Peyer's patch (tissue), 4 donors: ENCODE data around the gene MTMR10. TPM values are rescaled to one million over a fixed set of nuclear protein-coding genes. Genes with fewer than 3 reads are reported as not detected.

Experiments used
- DNase-seq, 3 donors: peaks; one replicate each; pipeline ENCODE4 v3.0.0-alpha.2; 2017 to 2019
- H3K27ac ChIP-seq, 4 donors: fragments of 200-600 bp; sonication (generic); one replicate each; pipeline ENCODE4 v1.5.1; 2016 to 2019
- H3K27me3 ChIP-seq, 2 donors: fragments of 200-600 bp; sonication (generic); one replicate each; pipeline ENCODE4 v1.5.1; 2019
- H3K36me3 ChIP-seq, 3 donors: fragments of 200-600 bp; sonication (generic); one replicate each; pipeline ENCODE4 v1.5.1; 2016 to 2019
- H3K4me1 ChIP-seq, 4 donors: fragments of 200-600 bp; sonication (generic); one replicate each; pipeline ENCODE4 v1.5.1; 2016 to 2019
- H3K4me3 ChIP-seq, 4 donors: fragments of 200-600 bp; sonication (generic); 1 replicate in 3 of 4; 2 replicates in 1 of 4; pipeline ENCODE4 v1.5.1; 2016 to 2019; ENCODE audit warnings: mild to moderate bottlenecking in 1 of 4
- H3K9me3 ChIP-seq, 4 donors: fragments of 200-600 bp; sonication (generic); one replicate each; pipeline ENCODE4 v1.5.1; 2016 to 2019; ENCODE audit warnings: mild to moderate bottlenecking in 1 of 4
- POLR2A ChIP-seq, 2 donors: fragments of 450-650 bp; IDR thresholded peaks; one replicate each; pipeline ENCODE4 v1.5.1; 2017; ENCODE audit warnings: antibody characterized with exemption in 2 of 2, mild to moderate bottlenecking in 2 of 2, moderate library complexity in 2 of 2
- total RNA-seq, 4 donors: library from RNA; depleted of rRNA; stranded (reverse); fragments of >200 nt; gene quantifications; one replicate each; pipeline ENCODE4 v1.1.0, GENCODE V29; 2016
- TF ChIP-seq, protein P1 (sequence below), 6 experiments: fragments of 450-650 bp in 4 of 6; fragments of 200-600 bp in 2 of 6; sonication (generic) in 1 of 6; IDR thresholded peaks; one replicate each; pipeline ENCODE4 v1.5.1; 2017 to 2019; ENCODE audit warnings: antibody characterized with exemption in 6 of 6, mild to moderate bottlenecking in 3 of 6, moderate library complexity in 1 of 6

MTMR10 gene
- total RNA-seq, 4 donors from 2014 or later = 42.9 to 56.4 (median 48.9) TPM

DNA sequence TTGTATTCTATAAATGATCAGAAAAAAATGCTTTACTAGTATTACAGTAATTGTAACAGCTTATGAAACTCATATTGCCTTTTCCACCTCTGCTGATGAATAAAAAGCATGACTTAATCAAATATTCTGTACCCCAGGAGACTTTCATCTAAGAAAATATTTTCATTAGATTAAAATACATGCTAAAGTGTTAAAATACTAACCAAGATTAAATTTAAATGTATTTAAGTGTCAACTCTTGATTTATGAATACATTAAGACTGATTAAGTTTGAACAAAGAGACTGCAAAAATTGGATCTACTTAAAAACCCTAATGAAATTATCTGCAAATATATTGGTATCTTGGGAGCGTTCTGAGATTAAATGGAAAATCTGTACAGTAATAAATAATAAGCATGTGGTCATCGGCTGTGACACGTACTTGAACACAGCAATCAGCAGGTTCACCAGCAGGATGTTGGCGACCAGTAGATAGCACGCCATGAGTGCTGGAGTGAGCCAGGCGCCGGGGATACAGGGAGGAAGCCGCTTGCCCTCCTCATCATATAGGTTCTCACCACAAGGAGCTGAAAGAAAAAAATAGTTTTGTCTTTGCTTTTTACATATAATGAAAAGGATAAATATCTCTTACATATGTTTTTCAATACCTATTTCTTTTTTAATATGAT, 36.6 kb upstream of the MTMR10 start:
- Histone ChIP-seq H3K4me1 (no peaks in the 10 kb centered on the region), H3K4me3 (no peak overlapping the region), H3K9me3 (no peaks in the 10 kb centered on the region), H3K27me3 (no peaks in the 10 kb centered on the region), H3K36me3 (no peaks in the 10 kb centered on the region), H3K27ac (no peak overlapping the region)
- DNase-seq = no peak
- no peak for TF ChIP-seq POLR2A (IDR thresholded peaks at IDR 0.05)
- TF ChIP-seq, protein P1, sequence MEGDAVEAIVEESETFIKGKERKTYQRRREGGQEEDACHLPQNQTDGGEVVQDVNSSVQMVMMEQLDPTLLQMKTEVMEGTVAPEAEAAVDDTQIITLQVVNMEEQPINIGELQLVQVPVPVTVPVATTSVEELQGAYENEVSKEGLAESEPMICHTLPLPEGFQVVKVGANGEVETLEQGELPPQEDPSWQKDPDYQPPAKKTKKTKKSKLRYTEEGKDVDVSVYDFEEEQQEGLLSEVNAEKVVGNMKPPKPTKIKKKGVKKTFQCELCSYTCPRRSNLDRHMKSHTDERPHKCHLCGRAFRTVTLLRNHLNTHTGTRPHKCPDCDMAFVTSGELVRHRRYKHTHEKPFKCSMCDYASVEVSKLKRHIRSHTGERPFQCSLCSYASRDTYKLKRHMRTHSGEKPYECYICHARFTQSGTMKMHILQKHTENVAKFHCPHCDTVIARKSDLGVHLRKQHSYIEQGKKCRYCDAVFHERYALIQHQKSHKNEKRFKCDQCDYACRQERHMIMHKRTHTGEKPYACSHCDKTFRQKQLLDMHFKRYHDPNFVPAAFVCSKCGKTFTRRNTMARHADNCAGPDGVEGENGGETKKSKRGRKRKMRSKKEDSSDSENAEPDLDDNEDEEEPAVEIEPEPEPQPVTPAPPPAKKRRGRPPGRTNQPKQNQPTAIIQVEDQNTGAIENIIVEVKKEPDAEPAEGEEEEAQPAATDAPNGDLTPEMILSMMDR (IDR thresholded peaks at IDR 0.05) = no peak

DNA sequence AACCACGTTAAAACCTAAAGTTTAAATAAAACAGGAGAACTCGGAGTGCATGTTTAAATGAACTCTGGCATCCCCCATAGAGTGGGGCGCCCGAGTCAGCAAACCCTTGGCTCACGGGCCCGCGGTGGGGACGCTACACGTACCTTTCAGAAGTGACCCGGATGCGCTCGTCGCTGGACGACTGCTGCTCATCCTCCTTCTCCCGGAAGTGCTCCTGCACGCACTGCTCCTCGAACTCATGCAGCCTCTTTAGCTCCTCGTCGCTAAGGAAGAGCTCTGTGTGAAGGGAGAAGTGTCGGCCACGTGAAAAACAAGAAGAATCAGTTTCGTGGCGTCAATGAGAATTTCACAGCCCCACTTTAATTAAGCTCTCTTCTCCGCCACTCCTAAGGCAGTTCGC, 34.6 kb upstream of the MTMR10 start:
- H3K4me3 ChIP-seq = no peak overlapping the region
- no peaks in the 10 kb centered on the region for H3K27me3 ChIP-seq
- DNase-seq = no peak
- no peaks in the 10 kb centered on the region for H3K4me1 ChIP-seq
- no peaks in the 10 kb centered on the region for H3K36me3 ChIP-seq
- H3K27ac ChIP-seq = no peak overlapping the region
- no peaks in the 10 kb centered on the region for H3K9me3 ChIP-seq
- TF ChIP-seq, protein P1 (IDR thresholded peaks at IDR 0.05) = no peak
- TF ChIP-seq POLR2A (IDR thresholded peaks at IDR 0.05) = no peak

DNA sequence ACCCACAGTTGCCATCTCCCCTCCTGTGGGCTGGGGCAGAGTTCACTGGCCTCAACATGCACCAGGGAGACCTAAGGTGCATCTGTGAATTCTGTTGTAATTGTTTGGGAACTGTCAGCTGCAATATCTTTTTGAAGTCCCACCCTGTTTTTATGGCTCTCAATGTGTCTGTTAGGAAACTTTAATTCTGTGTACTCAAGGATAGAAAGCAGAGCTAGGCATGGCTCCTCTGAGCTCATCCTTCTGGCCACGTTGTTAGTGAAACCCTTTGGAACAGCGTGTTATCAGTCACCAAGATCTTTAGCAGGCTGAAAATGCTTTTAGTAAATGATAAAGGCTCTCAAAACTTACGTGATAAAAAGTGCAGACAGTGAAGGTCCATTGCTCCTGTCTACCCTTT, 33.6 kb upstream of the MTMR10 start:
- H3K4me1 ChIP-seq = no peaks in the 10 kb centered on the region
- no peaks in the 10 kb centered on the region for H3K9me3 ChIP-seq
- H3K27ac ChIP-seq = no peak overlapping the region
- DNase-seq = no peak
- no peaks in the 10 kb centered on the region for H3K27me3 ChIP-seq
- TF ChIP-seq, protein P1 (IDR thresholded peaks at IDR 0.05) = no peak
- no peak for TF ChIP-seq POLR2A (IDR thresholded peaks at IDR 0.05)
- H3K36me3 ChIP-seq = no peaks in the 10 kb centered on the region
- H3K4me3 ChIP-seq = no peak overlapping the region

DNA sequence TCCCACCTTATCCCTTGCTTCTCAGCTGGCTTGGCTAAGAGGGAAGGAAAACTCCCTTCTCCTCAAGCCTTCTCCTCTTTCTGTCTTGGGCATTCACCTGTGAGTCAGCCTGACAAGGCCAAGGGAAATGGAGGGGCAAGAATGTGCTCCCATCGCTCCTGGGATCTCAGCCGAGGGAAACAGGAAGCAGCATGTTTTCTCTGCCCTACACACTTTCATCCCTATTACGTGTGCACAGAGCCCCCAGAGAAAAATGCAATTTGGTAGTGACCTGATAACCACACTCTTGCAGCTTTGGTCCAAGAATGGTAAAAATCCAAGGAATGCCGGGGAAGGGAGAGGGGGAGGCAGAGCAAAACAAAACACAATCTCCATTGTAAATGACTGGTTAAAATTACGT, 32.9 kb upstream of the MTMR10 start:
- no peak for DNase-seq
- H3K9me3 ChIP-seq = no peaks in the 10 kb centered on the region
- H3K36me3 ChIP-seq = no peaks in the 10 kb centered on the region
- no peak overlapping the region for H3K27ac ChIP-seq
- H3K4me1 ChIP-seq = no peaks in the 10 kb centered on the region
- TF ChIP-seq, protein P1 (IDR thresholded peaks at IDR 0.05) = no peak
- TF ChIP-seq POLR2A (IDR thresholded peaks at IDR 0.05) = no peak
- no peak overlapping the region for H3K4me3 ChIP-seq
- no peaks in the 10 kb centered on the region for H3K27me3 ChIP-seq

DNA sequence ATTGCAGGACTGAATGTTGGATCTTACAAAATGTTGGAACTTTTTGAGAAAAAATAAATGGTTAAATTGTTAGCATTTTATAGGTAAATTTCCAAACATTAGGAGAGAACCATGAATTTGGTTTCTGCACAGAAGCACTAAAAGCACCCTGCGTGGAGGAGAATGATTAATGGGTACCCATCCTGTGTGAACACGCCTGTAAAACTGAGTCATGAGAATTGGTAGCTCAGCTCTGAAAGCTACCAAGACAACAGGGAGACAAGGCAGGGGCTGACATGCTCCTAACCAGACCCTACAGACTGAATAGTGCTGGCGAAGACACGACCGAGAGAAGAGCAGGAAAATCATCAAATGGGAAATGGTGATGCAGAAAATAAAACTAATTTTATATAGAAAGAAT, 32.4 kb upstream of the MTMR10 start:
- TF ChIP-seq POLR2A (IDR thresholded peaks at IDR 0.05) = no peak
- TF ChIP-seq, protein P1 (IDR thresholded peaks at IDR 0.05) = no peak

More for the DNA sequence above, 32.4 kb upstream of the MTMR10 start:
- H3K27ac ChIP-seq = no peak overlapping the region
- no peaks in the 10 kb centered on the region for H3K36me3 ChIP-seq
- no peak for DNase-seq
- no peaks in the 10 kb centered on the region for H3K9me3 ChIP-seq
- H3K4me1 ChIP-seq = no peaks in the 10 kb centered on the region
- no peak overlapping the region for H3K4me3 ChIP-seq
- no peaks in the 10 kb centered on the region for H3K27me3 ChIP-seq
